Muscle of leg (tissue), 16 donors: ENCODE measurements around the gene CACNA1C. TPM values are rescaled to one million over a fixed set of nuclear protein-coding genes. Genes with fewer than 3 reads are reported as not detected.

ENCODE experiments used
- DNase-seq: peaks from one replicate; pipeline ENCODE4 v3.0.0; 2013
- H3K27ac ChIP-seq: one replicate; pipeline ENCODE4 v1.5.1; 2013; ENCODE audit warnings: mild to moderate bottlenecking, low read length, control low read depth
- H3K27me3 ChIP-seq: one replicate; pipeline ENCODE4 v1.6.1; 2013; ENCODE audit warnings: low read length; ENCODE audit not compliant: control insufficient read depth, insufficient read depth
- H3K36me3 ChIP-seq: one replicate; pipeline ENCODE4 v1.6.1; 2013; ENCODE audit warnings: low read length; ENCODE audit not compliant: control insufficient read depth, insufficient read depth
- H3K4me1 ChIP-seq: one replicate; pipeline ENCODE4 v1.6.1; 2013; ENCODE audit warnings: low read length; ENCODE audit not compliant: control insufficient read depth, insufficient read depth
- H3K4me3 ChIP-seq: one replicate; pipeline ENCODE4 v1.5.1; 2013; ENCODE audit warnings: low read length, control low read depth
- H3K9me3 ChIP-seq: replicated peaks from 2 replicates; pipeline ENCODE4 v1.6.1; 2013; ENCODE audit warnings: low read depth, low read length; ENCODE audit not compliant: control insufficient read depth
- WGBS: methylation state at CpG from one replicate; pipeline ENCODE4 v1.1.5; 2013; ENCODE audit warnings: missing lambda C conversion rate; ENCODE audit not compliant: insufficient coverage; 5-methylcytosine and 5-hydroxymethylcytosine counted together
- long read RNA-seq, 11 donors: transcript quantifications; one replicate each; lab custom pipeline, GENCODE V29; 2026
- polyA plus RNA-seq, 8 donors: library from polyadenylated mRNA; unstranded; fragments of 120-200 nt; gene quantifications; one replicate each; pipeline versions ENCODE4 v1.2.1 to v1.2.3, GENCODE V29; 2013; ENCODE audit warnings: inconsistent platforms in 1 of 8, low replicate concordance in 1 of 8; ENCODE audit not compliant: insufficient read length in 8 of 8, insufficient read depth in 1 of 8
- total RNA-seq: library from RNA; stranded (reverse); fragments of 120-200 nt; gene quantifications from one replicate; pipeline ENCODE4 v1.2.4, GENCODE V29; 2013

The CACNA1C gene
- total RNA-seq (3.6 TPM), polyA plus RNA-seq (1 to 10 TPM; 1.9 to 4.3 (median 3.7) TPM)
- long read RNA-seq, donor 1 = 0 reads
- long read RNA-seq, donor 2 = 0 reads
- long read RNA-seq, donor 3 = 0 reads
- long read RNA-seq, donor 4 = 0 reads
- long read RNA-seq, donor 5 = 0 reads
- long read RNA-seq, donor 6 = 0 reads
- long read RNA-seq, donor 7 = 0 reads
- long read RNA-seq, donor 8 = 0 reads
- long read RNA-seq, donor 9, partial matches to known transcripts = 9 of 9 reads
- long read RNA-seq, donor 9, other reads (novel, unspliced or antisense) = 0 of 9 reads
- long read RNA-seq, donor 10 = 0 reads
- long read RNA-seq, donor 11, partial matches to known transcripts = 13 of 13 reads
- long read RNA-seq, donor 11, other reads (novel, unspliced or antisense) = 0 of 13 reads

- no peaks in the 10 kb centered on the region for H3K36me3 ChIP-seq
- peak within 1 kb of the TSS; percentile 72 for H3K27ac ChIP-seq
- WGBS = under 1% methylated on average over 58 of the region's 90 CpGs
- H3K4me1 ChIP-seq = peaks cover 18% of the 10 kb centered on the region
- no peaks in the 10 kb centered on the region for H3K9me3 ChIP-seq
- peak; percentile 86 for DNase-seq
- peak within 1 kb of the TSS; percentile 54 for H3K4me3 ChIP-seq
- H3K27me3 ChIP-seq = peaks cover 68% of the 10 kb centered on the region
These were observed at the start of gene CACNA1C for GRCh38 chr12:2052826-2053678. TSS of gene CACNA1C (plus strand) at chr12:2052987. CDS start at chr12:2053563, 576 bp downstream.

- Histone ChIP-seq H3K4me1 (peaks cover 7% of the 10 kb centered on the region), H3K27ac (peak overlapping the region; percentile 98), H3K36me3 (no peaks in the 10 kb centered on the region), H3K27me3 (no peaks in the 10 kb centered on the region), H3K9me3 (no peaks in the 10 kb centered on the region), H3K4me3 (peak overlapping the region; percentile 97)
- 0% methylated on average over 13 of the region's 13 CpGs for WGBS
- no peak for DNase-seq
These were observed 49.1 kb upstream of the CACNA1C start for GRCh38 chr12:2003676-2004112.

- no peaks in the 10 kb centered on the region for H3K36me3 ChIP-seq
- H3K4me1 ChIP-seq = peaks cover 7% of the 10 kb centered on the region
- H3K27me3 ChIP-seq = no peaks in the 10 kb centered on the region
- H3K27ac ChIP-seq = peak within 1 kb of the TSS; percentile 98
- peak; percentile 99 for DNase-seq
- under 1% methylated on average over 38 of the region's 55 CpGs for WGBS
- peak within 1 kb of the TSS; percentile 97 for H3K4me3 ChIP-seq
- no peaks in the 10 kb centered on the region for H3K9me3 ChIP-seq
These were observed 48.5 kb upstream of the CACNA1C start, which contains the start of gene DCP1B for GRCh38 chr12:2004113-2004929. TSS of gene DCP1B (minus strand) at chr12:2004457. CDS start at chr12:2004431, 26 bp downstream.

DNA sequence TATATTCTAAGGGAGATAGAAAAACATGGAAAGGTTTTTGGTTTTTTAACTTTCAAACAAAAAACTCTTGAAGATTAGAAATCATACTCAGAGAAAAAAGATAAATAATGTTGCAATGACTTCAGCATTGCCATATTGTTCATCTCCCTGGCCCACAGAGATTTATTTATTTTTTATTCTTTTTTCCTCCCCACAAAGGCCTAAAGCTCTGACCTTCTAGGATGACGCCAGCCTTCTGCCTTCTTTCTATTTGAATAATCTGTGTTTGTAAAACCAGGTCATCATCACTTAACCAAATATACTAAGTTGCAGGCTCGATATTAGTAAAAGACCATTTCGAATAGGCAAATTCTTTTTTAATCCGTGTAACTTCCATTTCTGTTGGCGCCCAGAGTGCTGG, 44.1 kb upstream of the CACNA1C start:
- Histone ChIP-seq H3K27me3 (no peaks in the 10 kb centered on the region), H3K27ac (no peak overlapping the region), H3K4me1 (peaks cover 4% of the 10 kb centered on the region), H3K9me3 (no peaks in the 10 kb centered on the region), H3K4me3 (no peak overlapping the region), H3K36me3 (no peaks in the 10 kb centered on the region)
- no peak for DNase-seq
- WGBS = 93% methylated on average over 3 of the region's 5 CpGs

- WGBS = no CpG with 5 or more reads among the region's 1 CpG
- H3K27ac ChIP-seq = no peak overlapping the region
These were observed 43.2 kb upstream of the CACNA1C start for GRCh38 chr12:2009623-2010022.

DNA sequence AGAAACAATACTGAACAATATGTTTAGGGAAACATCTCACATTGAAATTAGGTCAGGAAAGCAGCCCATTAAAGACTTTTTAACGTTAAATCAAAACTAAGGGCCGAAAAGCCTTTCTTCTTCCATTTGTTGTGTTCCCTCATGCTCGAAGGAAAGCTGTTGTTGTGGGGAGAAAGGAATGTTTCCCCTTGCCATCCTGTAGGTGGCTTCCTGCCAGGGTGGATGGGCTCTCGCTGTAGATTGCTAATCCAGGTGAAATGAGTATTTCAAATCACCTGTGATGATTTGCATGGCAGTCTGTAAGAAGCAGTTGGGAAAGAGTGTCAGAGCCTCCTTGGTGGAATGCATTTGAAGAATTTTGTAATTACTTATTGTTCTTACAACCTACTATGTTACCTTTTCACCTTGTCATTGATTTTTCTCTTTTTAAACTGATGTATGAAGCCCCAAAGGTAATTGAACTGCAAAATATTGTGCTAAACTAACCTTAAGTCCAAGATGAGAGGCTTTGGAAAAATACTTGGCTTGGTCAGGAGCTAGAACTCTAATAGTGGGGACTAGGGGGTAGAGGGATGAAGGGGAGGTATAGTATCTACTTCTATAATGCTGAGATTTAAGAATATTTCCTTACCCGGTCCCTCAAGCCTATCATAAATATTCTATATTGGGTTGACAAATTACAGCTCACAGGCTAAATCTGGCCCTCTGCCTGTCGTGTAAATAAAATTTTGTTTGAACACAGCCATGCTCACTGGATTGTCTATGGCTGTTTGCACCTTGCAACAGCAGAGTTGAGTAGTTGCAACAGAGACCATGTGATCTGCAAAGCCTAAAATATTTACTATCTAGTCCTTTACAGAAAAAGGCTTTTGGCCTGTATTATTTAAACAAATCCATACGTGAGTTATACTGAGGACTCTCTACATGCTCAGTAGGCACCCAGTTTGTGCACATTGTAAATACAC, 40.9 kb upstream of the CACNA1C start:
- 58% methylated on average over 2 of the region's 7 CpGs for WGBS
- no peaks in the 10 kb centered on the region for H3K36me3 ChIP-seq
- H3K4me1 ChIP-seq = peaks cover 3% of the 10 kb centered on the region
- DNase-seq = no peak
- H3K4me3 ChIP-seq = no peak overlapping the region
- peaks cover 2% of the 10 kb centered on the region for H3K27me3 ChIP-seq
- H3K27ac ChIP-seq = no peak overlapping the region
- H3K9me3 ChIP-seq = no peaks in the 10 kb centered on the region

More at GRCh38 chr12:2009623-2010022, 43.2 kb upstream of the CACNA1C start:
- H3K9me3 ChIP-seq = no peaks in the 10 kb centered on the region
- peaks cover 6% of the 10 kb centered on the region for H3K4me1 ChIP-seq
- no peaks in the 10 kb centered on the region for H3K27me3 ChIP-seq
- H3K4me3 ChIP-seq = no peak overlapping the region
- no peak for DNase-seq
- H3K36me3 ChIP-seq = no peaks in the 10 kb centered on the region

DNA sequence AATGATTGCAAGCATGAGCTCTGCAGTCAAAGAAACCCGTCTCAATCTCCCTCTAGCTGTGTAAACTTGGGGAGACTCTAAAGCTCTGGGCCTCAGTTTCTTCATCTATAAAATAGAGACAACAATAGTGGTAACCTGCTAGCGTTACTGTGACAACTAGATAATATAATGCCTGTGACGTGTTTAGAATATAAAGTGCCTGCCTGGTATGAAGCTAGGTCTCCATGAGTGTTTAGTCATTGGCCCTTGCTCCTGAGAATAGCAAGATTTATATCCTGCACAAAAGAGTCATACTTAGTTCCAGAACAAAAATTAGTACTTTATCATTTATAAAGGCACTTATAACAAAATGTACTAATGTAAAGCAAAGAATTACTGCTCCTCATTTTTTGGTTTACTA, 39.7 kb upstream of the CACNA1C start:
- H3K27me3 ChIP-seq = peaks cover 2% of the 10 kb centered on the region
- peaks cover 6% of the 10 kb centered on the region for H3K4me1 ChIP-seq
- H3K4me3 ChIP-seq = no peak overlapping the region
- DNase-seq = no peak
- no CpG with 5 or more reads among the region's 3 CpGs for WGBS
- no peaks in the 10 kb centered on the region for H3K9me3 ChIP-seq
- no peaks in the 10 kb centered on the region for H3K36me3 ChIP-seq
- H3K27ac ChIP-seq = no peak overlapping the region

DNA sequence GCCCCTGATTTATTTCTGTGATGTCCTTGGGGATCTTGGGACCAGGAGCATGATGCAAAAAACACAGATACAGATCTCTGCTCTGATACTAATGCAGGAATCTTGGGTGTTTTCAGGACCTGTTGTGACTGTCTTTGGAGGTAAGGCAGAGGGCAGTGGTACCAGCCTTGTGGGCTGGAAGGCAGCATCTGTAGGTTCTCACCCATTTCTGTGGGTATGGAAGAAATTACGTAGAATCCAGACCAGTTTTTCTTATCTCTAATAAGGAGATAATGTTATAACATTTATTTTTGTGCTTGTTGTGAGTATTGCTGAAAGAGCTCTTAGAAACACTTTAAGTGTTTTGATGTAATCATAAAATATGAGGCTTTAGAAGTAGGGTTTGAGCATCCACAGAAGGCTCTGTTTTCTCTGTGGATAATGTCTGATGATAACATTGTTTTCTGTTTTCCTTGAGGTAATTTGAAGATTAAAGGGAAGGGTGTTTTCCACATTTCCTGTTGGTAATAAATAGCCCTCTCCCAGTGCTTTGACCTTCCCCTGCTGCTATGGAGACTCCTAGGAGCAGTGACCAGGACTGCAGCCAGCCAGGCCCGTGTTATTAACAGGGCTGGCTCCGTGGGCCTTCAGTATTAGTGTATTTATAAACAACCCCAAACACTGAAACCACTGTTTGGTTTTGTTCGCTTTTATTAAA, 39.1 kb upstream of the CACNA1C start:
- Histone ChIP-seq H3K27ac (no peak overlapping the region), H3K4me3 (no peak overlapping the region), H3K27me3 (peaks cover 2% of the 10 kb centered on the region), H3K36me3 (no peaks in the 10 kb centered on the region), H3K4me1 (peaks cover 6% of the 10 kb centered on the region), H3K9me3 (no peaks in the 10 kb centered on the region)
- no CpG with 5 or more reads among the region's 4 CpGs for WGBS
- DNase-seq = peak; percentile 18
